Right ventricle myocardium superior (tissue), 1 donor: ENCODE data around the gene PEX6. TPM values are rescaled to one million over a fixed set of nuclear protein-coding genes. Genes with fewer than 3 reads are reported as not detected.

Experiments used
- ATAC-seq: fragments of 200-7000 bp; cut with Tn5 transposase; one replicate; pipeline ENCODE4 v1.9.1; 2020; ENCODE audit warnings: mild to moderate bottlenecking; ENCODE audit not compliant: poor library complexity
- DNase-seq: peaks from one replicate; pipeline ENCODE4 v3.0.0-alpha.2; 2020
- intact Hi-C: fragments of 100-400 bp; cut with DNase I; formaldehyde crosslinking; loops from one replicate; pipeline ENCODE4 v1.11.2; 2022
- total RNA-seq: library from RNA; stranded (reverse); fragmentation: NEBNext Ultra II Directional; extraction: Animal tissue kit (Norgen Biotek cat#: 25700); gene quantifications from one replicate; pipeline ENCODE4 v1.2.1, GENCODE V29; 2021
- donor health status: DM: no; HTN: yes; CAD: no; lungs with severe emphysema.

PEX6 gene
- total RNA-seq, 1 donor from 2014 or later: 27.1 TPM

- DNase-seq: no peak
- intact Hi-C loops: no loop called here
- no peak for ATAC-seq
Observed at GRCh38 chr6:42916288-42916687, 62.7 kb downstream of the PEX6 start.

GRCh38 chr6:42915732-42916131 is 63.2 kb downstream of the PEX6 start, which contains the start of gene PTCRA:
Gene PTCRA (plus strand): TSS chr6:42916053. CDS start chr6:42916070, 17 bp downstream.
- DNase-seq: no peak
- intact Hi-C loops: no loop called here
- no peak for ATAC-seq

GRCh38 chr6:42914546-42914945 is 64.4 kb downstream of the PEX6 start:
- DNase-seq (no peak), ATAC-seq (no peak)
- intact Hi-C loops: no loop called here

Other genes starting within 250 kb of the PEX6 start
- gene TBCC, start 233.1 kb downstream of the PEX6 start, total RNA-seq: 10.2 TPM
- gene BICRAL, start 197.1 kb downstream of the PEX6 start, total RNA-seq: 10.8 TPM
- 39.5 TPM for gene RPL7L1, start 99.6 kb downstream of the PEX6 start, total RNA-seq
- not detected for gene PTCRA, start 63.1 kb downstream of the PEX6 start, total RNA-seq
- gene CNPY3, start 49.7 kb downstream of the PEX6 start, total RNA-seq: 20.6 TPM
- 2.3 TPM for gene GNMT, start 18.4 kb downstream of the PEX6 start, total RNA-seq
- 34.6 TPM for gene PPP2R5D, start 5.4 kb upstream of the PEX6 start, total RNA-seq
- gene MEA1, start 34.8 kb upstream of the PEX6 start, total RNA-seq: 26.7 TPM
- 147 TPM for gene KLHDC3, start 35.1 kb upstream of the PEX6 start, total RNA-seq
- 22.9 TPM for gene RRP36, start 42.4 kb upstream of the PEX6 start, total RNA-seq
- 6.8 TPM for gene CUL7, start 74.7 kb upstream of the PEX6 start, total RNA-seq
- 107 TPM for gene MRPL2, start 80.3 kb upstream of the PEX6 start, total RNA-seq
- gene KLC4, start 80.5 kb upstream of the PEX6 start, total RNA-seq: 30.6 TPM
- gene PTK7, start 97.1 kb upstream of the PEX6 start, total RNA-seq: 1.4 TPM
- gene SRF, start 192.1 kb upstream of the PEX6 start, total RNA-seq: 65.3 TPM
- gene CUL9, start 203.0 kb upstream of the PEX6 start, total RNA-seq: 12.5 TPM